Measurements from ENCODE around the gene STARD8. TPM values are rescaled to one million over a fixed set of nuclear protein-coding genes. Genes with fewer than 3 reads are reported as not detected.

Gene STARD8
- total and polyA plus RNA-seq, 10 donors: 1.9 to 35.2 (median 20.4) TPM

- Histone ChIP-seq H3K27me3 (replicated peaks in 1 of 7) (peaks cover 0 to 6% (median 0%) of the 10 kb centered on the region in 7 donors), H3K4me3 (no peak overlapping the region), H3K36me3 (no peaks in the 10 kb centered on the region), H3K9me3 (no peaks in the 10 kb centered on the region), H3K4me1 (no peaks in the 10 kb centered on the region), H3K27ac (no peak overlapping the region)
- 67 to 87% (median 82%) methylated on average over 8 to 10 of the region's 10 CpGs for WGBS, 5 donors
- TF ChIP-seq POLR2A (IDR thresholded peaks at IDR 0.05) (no peak), POLR2AphosphoS5 (IDR thresholded peaks at IDR 0.05) (no peak)
- TF ChIP-seq, protein P1, sequence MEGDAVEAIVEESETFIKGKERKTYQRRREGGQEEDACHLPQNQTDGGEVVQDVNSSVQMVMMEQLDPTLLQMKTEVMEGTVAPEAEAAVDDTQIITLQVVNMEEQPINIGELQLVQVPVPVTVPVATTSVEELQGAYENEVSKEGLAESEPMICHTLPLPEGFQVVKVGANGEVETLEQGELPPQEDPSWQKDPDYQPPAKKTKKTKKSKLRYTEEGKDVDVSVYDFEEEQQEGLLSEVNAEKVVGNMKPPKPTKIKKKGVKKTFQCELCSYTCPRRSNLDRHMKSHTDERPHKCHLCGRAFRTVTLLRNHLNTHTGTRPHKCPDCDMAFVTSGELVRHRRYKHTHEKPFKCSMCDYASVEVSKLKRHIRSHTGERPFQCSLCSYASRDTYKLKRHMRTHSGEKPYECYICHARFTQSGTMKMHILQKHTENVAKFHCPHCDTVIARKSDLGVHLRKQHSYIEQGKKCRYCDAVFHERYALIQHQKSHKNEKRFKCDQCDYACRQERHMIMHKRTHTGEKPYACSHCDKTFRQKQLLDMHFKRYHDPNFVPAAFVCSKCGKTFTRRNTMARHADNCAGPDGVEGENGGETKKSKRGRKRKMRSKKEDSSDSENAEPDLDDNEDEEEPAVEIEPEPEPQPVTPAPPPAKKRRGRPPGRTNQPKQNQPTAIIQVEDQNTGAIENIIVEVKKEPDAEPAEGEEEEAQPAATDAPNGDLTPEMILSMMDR (IDR thresholded peaks at IDR 0.05 in 8 of 11, conservative IDR thresholded peaks at IDR 0.05 in 3 of 11): no peak
- no peak for DNase-seq
- intact Hi-C loops (cut with DNase I; ENCODE audit: low total_unique reads): no loop called here
These were observed 21.8 kb downstream of the STARD8 start for GRCh38 chrX:68669094-68669860.

DNA sequence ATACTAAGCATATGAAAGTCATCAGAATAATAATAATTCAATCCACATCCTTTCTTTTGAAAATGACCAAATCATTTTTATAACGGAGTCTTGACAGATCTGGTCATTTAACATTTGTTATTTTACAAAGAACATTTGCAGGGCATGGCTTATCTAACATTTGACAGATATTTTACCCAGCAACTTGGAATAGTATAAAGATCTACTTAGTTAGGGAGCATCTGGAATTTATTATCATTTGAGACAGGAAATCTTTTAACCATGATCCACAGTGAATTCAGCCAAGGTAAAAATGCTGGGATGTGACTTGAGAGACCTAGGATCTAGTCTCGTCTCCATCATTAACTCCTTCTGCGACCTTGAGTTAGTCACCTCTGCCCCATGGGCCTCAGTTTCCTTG lies 22.4 kb downstream of the STARD8 start:
- TF ChIP-seq POLR2A (IDR thresholded peaks at IDR 0.05): no peak
- TF ChIP-seq, protein P1 (IDR thresholded peaks at IDR 0.05 in 8 of 11, conservative IDR thresholded peaks at IDR 0.05 in 3 of 11): no peak
- no peak for TF ChIP-seq POLR2AphosphoS5 (IDR thresholded peaks at IDR 0.05)
- no peak overlapping the region for H3K4me3 ChIP-seq
- no peaks in the 10 kb centered on the region for H3K9me3 ChIP-seq
- DNase-seq: no peak
- no peaks in the 10 kb centered on the region for H3K4me1 ChIP-seq
- intact Hi-C loops (cut with DNase I; ENCODE audit: low total_unique reads): no loop called here
- no peaks in the 10 kb centered on the region for H3K36me3 ChIP-seq
- H3K27ac ChIP-seq: peak overlapping the region in 1 of 8 donors; percentile 32
- H3K27me3 ChIP-seq (replicated peaks in 1 of 7): peaks cover 0 to 6% (median 0%) of the 10 kb centered on the region in 7 donors
- WGBS, 5 donors: 62 to 87% (median 76%) methylated on average over 3 of the region's 3 CpGs

DNA sequence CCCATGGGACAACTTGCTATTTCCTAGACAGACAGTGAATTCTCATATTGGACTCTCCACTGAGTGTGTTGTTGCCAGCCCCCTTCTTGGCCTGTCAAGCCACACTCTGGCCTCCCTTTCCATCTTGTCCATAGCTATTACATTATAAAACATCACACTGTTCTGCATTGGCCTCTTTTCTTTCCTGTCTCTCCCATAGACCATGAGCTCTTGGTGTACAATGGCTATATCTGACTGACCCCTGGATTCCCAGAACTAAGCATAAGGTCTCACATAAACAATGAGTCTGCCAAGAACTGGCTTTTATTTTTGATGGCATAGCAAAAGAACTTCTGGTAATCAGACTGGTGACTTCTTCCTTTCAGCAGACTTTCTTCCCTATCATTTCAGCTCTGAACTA lies 23.8 kb downstream of the STARD8 start:
- intact Hi-C loops (cut with DNase I; ENCODE audit: low total_unique reads): no loop called here
- DNase-seq: no peak
- no peaks in the 10 kb centered on the region for H3K9me3 ChIP-seq
- peak overlapping the region in 3 of 8 donors; percentile 15 to 51 (median 47) for H3K27ac ChIP-seq
- TF ChIP-seq POLR2A (IDR thresholded peaks at IDR 0.05) (no peak), POLR2AphosphoS5 (IDR thresholded peaks at IDR 0.05) (no peak)
- TF ChIP-seq, protein P1 (IDR thresholded peaks at IDR 0.05 in 8 of 11, conservative IDR thresholded peaks at IDR 0.05 in 3 of 11): no peak
- no peaks in the 10 kb centered on the region for H3K36me3 ChIP-seq
- H3K4me1 ChIP-seq: no peaks in the 10 kb centered on the region
- peaks cover 0 to 6% (median 0%) of the 10 kb centered on the region in 7 donors for H3K27me3 ChIP-seq (replicated peaks in 1 of 7)
- H3K4me3 ChIP-seq: no peak overlapping the region

DNA sequence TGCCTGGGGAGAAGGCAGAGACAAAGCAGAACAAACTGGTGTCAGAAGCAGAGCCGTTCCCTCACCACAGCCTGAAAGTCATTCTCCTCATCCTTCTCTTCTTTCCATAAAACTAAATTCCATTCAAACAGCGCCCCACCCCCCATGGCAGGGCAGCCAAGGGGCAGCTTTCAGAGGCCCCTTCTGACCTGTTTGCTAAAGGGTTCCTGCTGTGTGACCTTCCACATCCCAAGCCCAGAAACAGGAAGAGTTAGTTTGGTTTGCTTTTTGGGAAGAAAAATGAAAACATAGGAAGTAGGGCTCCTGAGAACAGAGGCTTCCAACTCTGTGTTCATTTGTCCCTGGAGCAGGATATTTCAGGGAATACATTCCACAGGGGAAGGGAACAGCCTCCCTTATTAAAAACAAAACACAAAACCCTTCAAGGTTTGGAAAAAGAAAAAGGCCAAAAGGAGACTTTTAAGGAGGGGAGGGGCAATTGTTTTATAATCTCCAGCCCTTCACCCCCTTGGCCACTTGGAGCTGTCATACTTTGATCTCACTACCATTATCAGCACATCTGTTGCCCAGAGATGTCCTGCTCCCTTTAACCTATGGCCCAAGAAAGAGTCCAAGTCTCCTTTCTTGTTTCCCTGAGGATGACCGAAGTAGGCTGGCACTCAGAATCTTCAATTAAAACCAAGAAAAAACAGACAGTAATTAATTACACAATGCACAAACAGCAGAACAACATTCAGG lies 25.3 kb downstream of the STARD8 start:
- Histone ChIP-seq H3K27me3 (replicated peaks in 1 of 7) (peaks cover 0 to 6% (median 0%) of the 10 kb centered on the region in 7 donors), H3K4me3 (no peak overlapping the region), H3K9me3 (no peaks in the 10 kb centered on the region), H3K27ac (peak overlapping the region in 7 of 8 donors; percentile 13 to 59 (median 32)), H3K36me3 (no peaks in the 10 kb centered on the region), H3K4me1 (no peaks in the 10 kb centered on the region)
- WGBS, 5 donors: 53 to 83% (median 65%) methylated on average over 3 of the region's 3 CpGs
- intact Hi-C loops (cut with DNase I; ENCODE audit: low total_unique reads): no loop called here
- TF ChIP-seq, protein P1 (IDR thresholded peaks at IDR 0.05 in 8 of 11, conservative IDR thresholded peaks at IDR 0.05 in 3 of 11): no peak
- TF ChIP-seq POLR2AphosphoS5 (IDR thresholded peaks at IDR 0.05): peak in 1 of 3 donors; percentile 27
- DNase-seq: no peak
